HG03469 (cell line): ENCODE data around the gene CDH6.
"Not testable (repeated sequence)": the region's sequence is repeated elsewhere in the genome, so short reads cannot be mapped to it uniquely, and the experiment has no call there.

Source experiments
- ATAC-seq: cut with Tn5 transposase; IDR thresholded peaks from one replicate; pipeline ENCODE4 v1.9.1; 2021; ENCODE audit warnings: mild to moderate bottlenecking, moderate library complexity, moderate number of reproducible peaks; ENCODE audit not compliant: unreplicated experiment

Gene CDH6

GRCh38 chr5:31322946-31323345, 129.5 kb downstream of the CDH6 start:
- no peak for ATAC-seq

- ATAC-seq: no peak
Measured at GRCh38 chr5:31324842-31325241, 131.4 kb downstream of the CDH6 start.

GRCh38 chr5:31328040-31328733, 134.7 kb downstream of the CDH6 start:
- no peak for ATAC-seq

- ATAC-seq: no peak
Measured at GRCh38 chr5:31329715-31330114, 136.2 kb downstream of the CDH6 start.

- ATAC-seq: no peak
Measured at GRCh38 chr5:31332160-31332559, 138.7 kb downstream of the CDH6 start.

GRCh38 chr5:31333475-31333874, 140.0 kb downstream of the CDH6 start:
- ATAC-seq: no peak

- ATAC-seq: no peak
Measured at GRCh38 chr5:31334061-31334860, 140.8 kb downstream of the CDH6 start.

- ATAC-seq: no peak
Measured at GRCh38 chr5:31335456-31335855, 142.0 kb downstream of the CDH6 start.

GRCh38 chr5:31343946-31344345, 150.5 kb downstream of the CDH6 start:
- no peak for ATAC-seq

- ATAC-seq: no peak
Measured at GRCh38 chr5:31346896-31347551, 153.5 kb downstream of the CDH6 start.

GRCh38 chr5:31347552-31347905, 154.0 kb downstream of the CDH6 start:
- ATAC-seq: no peak

- ATAC-seq: no peak
Measured at GRCh38 chr5:31350395-31350794, 156.9 kb downstream of the CDH6 start.

- no peak for ATAC-seq
Measured at GRCh38 chr5:31355337-31355736, 161.9 kb downstream of the CDH6 start.

GRCh38 chr5:31357038-31357437, 163.6 kb downstream of the CDH6 start:
- ATAC-seq: no peak

- no peak for ATAC-seq
Measured at GRCh38 chr5:31359839-31360238, 166.4 kb downstream of the CDH6 start.

- no peak for ATAC-seq
Measured at GRCh38 chr5:31361234-31361633, 167.7 kb downstream of the CDH6 start.

- not testable (repeated sequence) for ATAC-seq
Measured at GRCh38 chr5:31361704-31362528, 168.4 kb downstream of the CDH6 start.

- ATAC-seq: no peak
Measured at GRCh38 chr5:31362529-31362900, 169.0 kb downstream of the CDH6 start.

- ATAC-seq: no peak
Measured at GRCh38 chr5:31362931-31363568, 169.6 kb downstream of the CDH6 start.

GRCh38 chr5:31364881-31365636, 171.6 kb downstream of the CDH6 start:
- no peak for ATAC-seq
